Endometrium (tissue), 2 donors: Measurements from ENCODE around the gene MYO15B.

ENCODE experiments used
- FAIRE-seq: peaks from 2 replicates; lab custom pipeline; 2012; peaks lifted over from hg19 to GRCh38; lab: Jason Lieb, UNC
- donor health status: control.
- donor health status: control.

Gene MYO15B

GRCh38 chr17:75587675-75588595 is at the start of gene MYO15B:
Gene MYO15B (plus strand): TSS chr17:75587800. CDS start chr17:75588058, 258 bp downstream.
- no peak for FAIRE-seq

GRCh38 chr17:75539967-75540729 is 47.5 kb upstream of the MYO15B start:
- FAIRE-seq = no peak

- no peak for FAIRE-seq
Measured at GRCh38 chr17:75540923-75541503, 46.6 kb upstream of the MYO15B start.

GRCh38 chr17:75542229-75542628 is 45.4 kb upstream of the MYO15B start:
- FAIRE-seq = no peak

GRCh38 chr17:75542728-75543336 is 44.8 kb upstream of the MYO15B start:
- no peak for FAIRE-seq

- FAIRE-seq = no peak
Measured at GRCh38 chr17:75544250-75544649, 43.4 kb upstream of the MYO15B start.

- no peak for FAIRE-seq
Measured at GRCh38 chr17:75546181-75546580, 41.4 kb upstream of the MYO15B start.

- no peak for FAIRE-seq
Measured at GRCh38 chr17:75547091-75547490, 40.5 kb upstream of the MYO15B start.

GRCh38 chr17:75548813-75549212 is 38.8 kb upstream of the MYO15B start:
- FAIRE-seq = no peak

- no peak for FAIRE-seq
Measured at GRCh38 chr17:75549246-75550138, 38.1 kb upstream of the MYO15B start.

- no peak for FAIRE-seq
Measured at GRCh38 chr17:75550139-75550465, 37.5 kb upstream of the MYO15B start.

GRCh38 chr17:75551266-75551665 is 36.3 kb upstream of the MYO15B start:
- no peak for FAIRE-seq

- no peak for FAIRE-seq
Measured at GRCh38 chr17:75552425-75553294, 34.9 kb upstream of the MYO15B start.

GRCh38 chr17:75553295-75554110 is 34.1 kb upstream of the MYO15B start:
- FAIRE-seq = no peak

- FAIRE-seq = no peak
Measured at GRCh38 chr17:75555679-75556153, 31.9 kb upstream of the MYO15B start.

- no peak for FAIRE-seq
Measured at GRCh38 chr17:75557075-75557851, 30.3 kb upstream of the MYO15B start.

- FAIRE-seq = no peak
Measured at GRCh38 chr17:75557852-75558665, 29.5 kb upstream of the MYO15B start.
